ENCODE data around the gene HORMAD1. TPM values are rescaled to one million over a fixed set of nuclear protein-coding genes. Genes with fewer than 3 reads are reported as not detected.

The HORMAD1 gene
- total RNA-seq, 1 donor from 2014 or later, result 1.8 TPM

DNA sequence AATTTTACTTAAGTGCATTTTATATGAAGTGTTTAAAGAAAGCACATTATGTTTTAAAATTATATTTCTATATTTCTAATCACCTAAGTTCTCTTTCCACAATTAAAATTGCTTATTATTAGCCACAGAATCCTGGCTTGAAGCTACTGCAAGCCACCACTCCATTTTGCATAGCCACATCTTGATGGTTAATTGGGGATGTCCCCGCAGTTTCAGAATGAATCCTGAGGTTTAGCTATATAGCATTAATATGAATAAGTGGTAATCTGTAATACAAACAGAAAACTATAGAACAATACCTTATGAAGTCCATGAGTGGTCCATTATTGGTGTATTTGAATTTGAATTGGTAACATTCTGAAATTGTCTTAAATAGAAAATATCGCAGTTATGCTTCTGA lies 12.1 kb downstream of the HORMAD1 start:
- FAIRE-seq (no peak), DNase-seq (ENCODE audit: low read depth) (no peak)
- Histone ChIP-seq H3K27me3 (ENCODE audit: control insufficient read depth, insufficient read depth, low read length) (no peaks in the 10 kb centered on the region), H3K36me3 (ENCODE audit: control insufficient read depth, insufficient read depth, low read length) (no peaks in the 10 kb centered on the region), H3K4me3 (ENCODE audit: low read depth, low read length) (no peak overlapping the region)
- TF ChIP-seq, protein P1, sequence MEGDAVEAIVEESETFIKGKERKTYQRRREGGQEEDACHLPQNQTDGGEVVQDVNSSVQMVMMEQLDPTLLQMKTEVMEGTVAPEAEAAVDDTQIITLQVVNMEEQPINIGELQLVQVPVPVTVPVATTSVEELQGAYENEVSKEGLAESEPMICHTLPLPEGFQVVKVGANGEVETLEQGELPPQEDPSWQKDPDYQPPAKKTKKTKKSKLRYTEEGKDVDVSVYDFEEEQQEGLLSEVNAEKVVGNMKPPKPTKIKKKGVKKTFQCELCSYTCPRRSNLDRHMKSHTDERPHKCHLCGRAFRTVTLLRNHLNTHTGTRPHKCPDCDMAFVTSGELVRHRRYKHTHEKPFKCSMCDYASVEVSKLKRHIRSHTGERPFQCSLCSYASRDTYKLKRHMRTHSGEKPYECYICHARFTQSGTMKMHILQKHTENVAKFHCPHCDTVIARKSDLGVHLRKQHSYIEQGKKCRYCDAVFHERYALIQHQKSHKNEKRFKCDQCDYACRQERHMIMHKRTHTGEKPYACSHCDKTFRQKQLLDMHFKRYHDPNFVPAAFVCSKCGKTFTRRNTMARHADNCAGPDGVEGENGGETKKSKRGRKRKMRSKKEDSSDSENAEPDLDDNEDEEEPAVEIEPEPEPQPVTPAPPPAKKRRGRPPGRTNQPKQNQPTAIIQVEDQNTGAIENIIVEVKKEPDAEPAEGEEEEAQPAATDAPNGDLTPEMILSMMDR (IDR thresholded peaks at IDR 0.05; ENCODE audit: insufficient read depth, low read length, severe bottlenecking), result no peak

DNA sequence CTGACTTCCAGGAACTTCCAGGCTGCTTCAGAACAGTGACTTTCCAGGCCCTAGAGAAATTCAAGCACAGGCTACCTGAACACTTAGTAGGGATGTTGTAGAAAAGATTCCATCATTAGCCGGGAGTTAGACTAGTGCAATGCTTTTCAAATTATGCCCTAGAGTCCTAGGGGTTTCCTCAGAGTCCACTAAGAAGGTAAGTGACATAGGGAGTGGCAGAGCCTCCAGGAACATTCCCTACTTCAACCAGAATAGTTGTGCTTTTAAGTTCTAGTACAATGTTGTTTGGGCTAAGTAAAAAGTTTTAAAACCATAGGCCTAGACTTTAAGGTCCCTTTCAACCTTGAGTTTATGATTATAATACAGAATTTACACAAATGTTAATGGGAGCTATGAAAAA lies 14.6 kb downstream of the HORMAD1 start:
- H3K27me3 ChIP-seq (ENCODE audit: control insufficient read depth, insufficient read depth, low read length), result no peaks in the 10 kb centered on the region
- FAIRE-seq, result no peak
- TF ChIP-seq, protein P1 (IDR thresholded peaks at IDR 0.05; ENCODE audit: insufficient read depth, low read length, severe bottlenecking), result no peak

DNA sequence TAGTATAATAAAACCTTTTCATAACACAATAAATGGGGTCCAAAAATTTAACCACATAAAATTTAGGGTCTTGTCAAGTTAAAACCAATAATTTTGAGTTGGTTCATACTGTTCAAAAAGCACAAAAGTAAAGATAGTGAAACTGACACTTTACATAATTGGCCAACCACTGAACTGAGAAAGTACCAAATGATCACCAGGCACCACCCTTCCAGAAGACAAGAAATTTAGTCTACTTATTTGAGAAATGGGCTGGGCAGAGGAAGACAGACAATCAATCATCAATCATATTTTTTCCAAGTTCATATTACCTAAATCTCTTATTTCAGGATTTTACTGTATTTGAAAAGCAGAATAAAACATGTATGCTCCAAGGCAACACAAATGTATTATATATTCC lies 17.3 kb downstream of the HORMAD1 start:
- no peaks in the 10 kb centered on the region for H3K27me3 ChIP-seq (ENCODE audit: control insufficient read depth, insufficient read depth, low read length)
- no peak for DNase-seq (ENCODE audit: low read depth)
- no peaks in the 10 kb centered on the region for H3K36me3 ChIP-seq (ENCODE audit: control insufficient read depth, insufficient read depth, low read length)
- FAIRE-seq, result no peak
- TF ChIP-seq, protein P1 (IDR thresholded peaks at IDR 0.05; ENCODE audit: insufficient read depth, low read length, severe bottlenecking), result no peak
- H3K4me3 ChIP-seq (ENCODE audit: low read depth, low read length), result no peak overlapping the region

More for the DNA sequence above, 14.6 kb downstream of the HORMAD1 start:
- Histone ChIP-seq H3K36me3 (ENCODE audit: control insufficient read depth, insufficient read depth, low read length) (no peaks in the 10 kb centered on the region), H3K4me3 (ENCODE audit: low read depth, low read length) (no peak overlapping the region)
- no peak for DNase-seq (ENCODE audit: low read depth)

DNA sequence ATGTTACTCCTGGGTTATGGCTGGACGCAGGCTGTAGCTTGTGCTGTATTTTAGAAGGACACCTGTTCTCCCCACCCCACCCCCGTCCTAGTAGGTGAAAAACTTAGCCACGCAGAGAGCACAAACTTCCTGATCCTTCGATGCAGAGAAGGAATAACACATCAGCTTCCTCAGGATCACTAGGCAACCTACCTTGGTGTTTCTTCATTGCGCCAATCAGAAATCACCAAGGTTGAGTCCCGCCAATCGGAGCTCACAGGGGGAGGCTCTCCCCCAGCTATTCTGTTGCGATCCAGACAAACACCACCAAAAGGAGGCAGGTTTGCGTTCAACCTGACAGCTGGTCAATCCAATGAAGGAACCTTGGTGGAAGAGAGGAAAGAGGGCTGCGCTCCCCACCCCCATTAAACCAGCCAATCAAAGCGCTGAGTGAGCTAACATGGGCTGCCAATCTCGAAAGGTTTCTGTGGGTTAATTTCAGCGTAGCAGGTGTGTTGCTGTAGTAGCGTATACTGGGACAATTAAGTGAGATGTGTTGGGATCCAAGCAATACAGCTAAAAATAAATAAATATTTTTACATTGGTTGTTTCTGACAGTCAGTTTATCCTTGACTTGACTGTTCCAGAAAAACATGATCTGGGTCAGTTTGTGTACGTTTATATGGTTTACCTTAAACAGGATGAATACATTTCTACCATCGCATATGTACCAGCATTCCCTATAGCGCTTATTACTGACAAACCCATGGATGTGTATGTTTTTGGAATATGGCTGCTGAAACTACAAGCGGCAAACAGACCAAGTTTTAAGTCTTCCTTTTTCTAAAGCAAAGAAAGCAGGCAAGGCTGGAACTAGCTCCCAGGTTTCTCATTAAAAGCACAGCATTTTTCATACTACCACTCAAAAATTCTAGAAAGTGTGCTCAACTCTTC lies 23.4 kb downstream of the HORMAD1 start, which contains the start of gene GOLPH3L:
Gene GOLPH3L (minus strand): TSS at position 160 of the 933 bp plus-strand sequence. CDS start 2,316 bp downstream, outside the sequence.
- H3K4me3 ChIP-seq (ENCODE audit: low read depth, low read length), result peak within 1 kb of the TSS; percentile 76
- TF ChIP-seq, protein P1 (IDR thresholded peaks at IDR 0.05; ENCODE audit: insufficient read depth, low read length, severe bottlenecking), result no peak
- FAIRE-seq (peak; percentile 99), DNase-seq (ENCODE audit: low read depth) (peak; percentile 99)
- no peaks in the 10 kb centered on the region for H3K27me3 ChIP-seq (ENCODE audit: control insufficient read depth, insufficient read depth, low read length)
- no peaks in the 10 kb centered on the region for H3K36me3 ChIP-seq (ENCODE audit: control insufficient read depth, insufficient read depth, low read length)

DNA sequence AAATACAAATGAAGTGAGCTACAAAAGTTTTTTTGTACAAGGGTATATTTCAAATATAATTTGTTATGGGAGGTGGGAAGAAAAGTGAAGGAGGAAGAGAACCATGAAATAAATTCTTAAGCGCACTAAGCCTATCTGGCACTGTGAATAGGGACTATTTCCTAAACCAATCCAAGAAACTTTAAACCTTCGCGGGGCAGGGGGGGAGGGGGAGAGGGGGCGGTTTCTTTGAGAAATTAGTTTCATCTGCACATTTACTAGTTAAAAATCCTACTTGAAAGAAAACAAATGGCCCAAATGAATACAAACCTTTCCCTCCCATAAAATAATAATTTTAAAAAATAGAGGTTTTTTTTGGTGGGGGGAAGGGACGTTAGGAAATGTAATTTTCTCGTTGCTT lies 24.1 kb downstream of the HORMAD1 start:
- DNase-seq (ENCODE audit: low read depth), result no peak
- Histone ChIP-seq H3K4me3 (ENCODE audit: low read depth, low read length) (peak overlapping the region; percentile 76), H3K36me3 (ENCODE audit: control insufficient read depth, insufficient read depth, low read length) (no peaks in the 10 kb centered on the region), H3K27me3 (ENCODE audit: control insufficient read depth, insufficient read depth, low read length) (no peaks in the 10 kb centered on the region)
- no peak for FAIRE-seq
- TF ChIP-seq, protein P1 (IDR thresholded peaks at IDR 0.05; ENCODE audit: insufficient read depth, low read length, severe bottlenecking), result no peak

Measured in bronchial epithelial cell (primary cell).